H1 (cell line): ENCODE results near the gene PKD1. TPM values are rescaled to one million over a fixed set of nuclear protein-coding genes. Genes with fewer than 3 reads are reported as not detected.

ENCODE experiments used
- CTCF ChIA-PET: fragments of 300-600 bp; sonication (Branson Sonifier 250); formaldehyde crosslinking; loops from one replicate; lab custom pipeline; 2021; ENCODE audit not compliant: partially characterized antibody; lab: Charles Lee
- POLR2A ChIA-PET: fragments of 300-600 bp; sonication (Branson Sonifier 250); formaldehyde crosslinking; loops from one replicate; lab custom pipeline; 2021; ENCODE audit warnings: inconsistent platforms; ENCODE audit not compliant: partially characterized antibody; lab: Charles Lee
- DNase-seq, 2 experiments: peaks; one replicate each; pipeline versions ENCODE4 v3.0.0 to v3.0.0-alpha.2; 2010 to 2022; ENCODE audit warnings: low spot score in 2 of 2, low read depth in 1 of 2, mixed read lengths in 1 of 2
- FAIRE-seq: peaks from 2 replicates; lab custom pipeline; 2011; peaks lifted over from hg19 to GRCh38; lab: Jason Lieb, UNC
- H2AFZ ChIP-seq: 2 replicates; pipeline ENCODE4 v1.8.1; 2012; ENCODE audit warnings: low read length, inconsistent platforms
- H2AK5ac ChIP-seq: 2 replicates; pipeline ENCODE4 v1.6.1; 2013; ENCODE audit warnings: low read depth, low read length
- H2BK120ac ChIP-seq: replicated peaks from 2 replicates; pipeline ENCODE3; 2013; ENCODE audit warnings: low read depth, low read length, inconsistent platforms
- H2BK12ac ChIP-seq: 2 replicates; pipeline ENCODE4 v1.6.1; 2013; ENCODE audit warnings: low read depth, low read length
- H2BK15ac ChIP-seq: 2 replicates; pipeline ENCODE4 v1.6.1; 2013; ENCODE audit warnings: low read length
- H2BK20ac ChIP-seq: 2 replicates; pipeline ENCODE4 v1.6.1; 2013; ENCODE audit warnings: low read length
- H2BK5ac ChIP-seq: 2 replicates; pipeline ENCODE4 v1.6.1; 2013; ENCODE audit warnings: low read depth, low read length
- H3K14ac ChIP-seq: 2 replicates; pipeline ENCODE4 v1.6.1; 2013; ENCODE audit warnings: inconsistent platforms; ENCODE audit not compliant: insufficient read length
- H3K18ac ChIP-seq: 2 replicates; pipeline ENCODE4 v1.6.1; 2013; ENCODE audit warnings: low read length; ENCODE audit errors: extremely low read depth
- H3K23ac ChIP-seq: 2 replicates; pipeline ENCODE4 v1.6.1; 2013; ENCODE audit warnings: inconsistent platforms; ENCODE audit not compliant: insufficient read length
- H3K23me2 ChIP-seq: 2 replicates; pipeline ENCODE4 v1.6.1; 2013; ENCODE audit warnings: low read depth, low read length
- H3K27ac ChIP-seq: 2 replicates; pipeline ENCODE4 v1.6.1; 2011; ENCODE audit warnings: low read depth, low read length, inconsistent platforms
- H3K27me3 ChIP-seq, 4 experiments: replicated peaks in 1 of 4; 1 replicate in 1 of 4; 2 replicates in 3 of 4; pipeline versions ENCODE4 v1.6.1 to v1.8.1; 2011 to 2013; ENCODE audit warnings: low read length in 3 of 4, mild to moderate bottlenecking in 3 of 4, inconsistent platforms in 2 of 4, mixed read lengths in 2 of 4, moderate library complexity in 1 of 4; ENCODE audit not compliant: control insufficient read depth in 3 of 4, insufficient read depth in 3 of 4; ENCODE audit errors: extremely low read depth in 1 of 4
- H3K36me3 ChIP-seq, 4 experiments: 2 replicates each; pipeline versions ENCODE4 v1.6.1 to v1.8.1; 2011 to 2013; ENCODE audit warnings: mild to moderate bottlenecking in 4 of 4, low read length in 3 of 4, moderate library complexity in 2 of 4, control low read depth in 1 of 4, inconsistent platforms in 1 of 4; ENCODE audit not compliant: insufficient read depth in 4 of 4, control insufficient read depth in 2 of 4
- H3K4ac ChIP-seq: replicated peaks from 2 replicates; pipeline ENCODE3; 2013; ENCODE audit warnings: low read length, low read depth, mixed read lengths, inconsistent platforms; ENCODE audit not compliant: insufficient read length
- H3K4me1 ChIP-seq, 4 experiments: replicated peaks in 1 of 4; 1 replicate in 1 of 4; 2 replicates in 3 of 4; pipeline versions ENCODE4 v1.6.1 to v1.8.1; 2011 to 2013; ENCODE audit warnings: low read length in 3 of 4, inconsistent platforms in 2 of 4, mixed read lengths in 1 of 4; ENCODE audit not compliant: insufficient read depth in 4 of 4, control insufficient read depth in 3 of 4
- H3K4me2 ChIP-seq, 2 experiments: 2 replicates each; pipeline versions ENCODE4 v1.6.1 to v1.8.1; 2011 to 2013; ENCODE audit warnings: low read depth in 2 of 2, low read length in 2 of 2, control low read depth in 1 of 2, inconsistent platforms in 1 of 2, mild to moderate bottlenecking in 1 of 2; ENCODE audit not compliant: insufficient read depth in 1 of 2
- H3K4me3 ChIP-seq, 4 experiments: fragments of 200-600, 300-600 bp in 1 of 4; sonication (generic), shearing (Covaris generic), sonication (Bioruptor Twin) in 1 of 4; 2 replicates each; pipeline versions ENCODE4 v1.5.1 to v1.8.1; 2011 to 2016; ENCODE audit warnings: low read length in 4 of 4, low read depth in 3 of 4, control low read depth in 2 of 4, inconsistent platforms in 2 of 4, mild to moderate bottlenecking in 2 of 4, mixed read lengths in 1 of 4, moderate library complexity in 1 of 4; ENCODE audit not compliant: insufficient read depth in 2 of 4; ENCODE audit errors: extremely low read depth in 1 of 4
- H3K56ac ChIP-seq: replicated peaks from 2 replicates; pipeline ENCODE3; 2013; ENCODE audit warnings: low read depth, mild to moderate bottlenecking, mixed read lengths, low read length, inconsistent platforms; ENCODE audit not compliant: insufficient read length
- H3K79me1 ChIP-seq: 2 replicates; pipeline ENCODE4 v1.6.1; 2013; ENCODE audit warnings: low read depth, low read length, control low read depth
- H3K79me2 ChIP-seq, 2 experiments: 2 replicates each; pipeline versions ENCODE4 v1.6.1 to v1.8.1; 2012 to 2013; ENCODE audit warnings: low read length in 2 of 2, mild to moderate bottlenecking in 2 of 2, inconsistent platforms in 1 of 2; ENCODE audit not compliant: insufficient read depth in 2 of 2, control insufficient read depth in 1 of 2
- H3K9ac ChIP-seq, 4 experiments: replicated peaks in 1 of 4; 1 replicate in 1 of 4; 2 replicates in 3 of 4; pipeline versions ENCODE4 v1.6.1 to v1.8.1; 2011 to 2013; ENCODE audit warnings: low read depth in 3 of 4, low read length in 3 of 4, control low read depth in 2 of 4, mild to moderate bottlenecking in 2 of 4, moderate library complexity in 2 of 4, inconsistent platforms in 1 of 4; ENCODE audit errors: extremely low read depth in 1 of 4
- H3K9me3 ChIP-seq, 2 experiments: 2 replicates each; pipeline versions ENCODE4 v1.6.1 to v1.8.1; 2012 to 2013; ENCODE audit warnings: mild to moderate bottlenecking in 2 of 2, moderate library complexity in 2 of 2, control low read depth in 1 of 2, inconsistent platforms in 1 of 2, low read depth in 1 of 2, low read length in 1 of 2, mixed read lengths in 1 of 2; ENCODE audit not compliant: insufficient read depth in 2 of 2
- H4K20me1 ChIP-seq, 2 experiments: replicated peaks in 1 of 2; 2 replicates each; pipeline versions ENCODE3 to v1.8.1; 2011 to 2013; ENCODE audit warnings: inconsistent platforms in 2 of 2, low read length in 2 of 2, mild to moderate bottlenecking in 1 of 2; ENCODE audit not compliant: insufficient read depth in 2 of 2, control insufficient read depth in 1 of 2
- H4K5ac ChIP-seq: 2 replicates; pipeline ENCODE4 v1.6.1; 2013; ENCODE audit warnings: low read length, low read depth, mixed read lengths, inconsistent platforms; ENCODE audit not compliant: insufficient read length
- H4K8ac ChIP-seq: 2 replicates; pipeline ENCODE4 v1.8.0; 2013; ENCODE audit warnings: mild to moderate bottlenecking, moderate library complexity, low read length, inconsistent platforms; ENCODE audit not compliant: insufficient read depth; ENCODE audit errors: extremely low read depth
- H4K91ac ChIP-seq: replicated peaks from 2 replicates; pipeline ENCODE3; 2013; ENCODE audit warnings: low read length, mixed read lengths, inconsistent platforms; ENCODE audit not compliant: insufficient read length
- CHD1 ChIP-seq: IDR thresholded peaks from 2 replicates; pipeline ENCODE4 v1.6.1; 2012; ENCODE audit warnings: low read depth, low read length, improper control_type of control experiment
- CTCF ChIP-seq, 3 experiments: IDR thresholded peaks; 1 replicate in 2 of 3; 2 replicates in 1 of 3; pipeline versions ENCODE4 v1.5.1 to v1.6.1; 2011; ENCODE audit warnings: low read length in 3 of 3, mild to moderate bottlenecking in 3 of 3, inconsistent platforms in 2 of 3, low read depth in 1 of 3, moderate library complexity in 1 of 3; ENCODE audit not compliant: insufficient read depth in 1 of 3; ENCODE audit errors: control extremely low read depth in 1 of 3
- PHF8 ChIP-seq: fragments of 200-600 bp; sonication (generic); conservative IDR thresholded peaks from 2 replicates; pipeline ENCODE4 v1.7.1; 2012; ENCODE audit warnings: low read depth, mild to moderate bottlenecking, inconsistent platforms, low read length, moderate library complexity
- POU5F1 ChIP-seq: IDR thresholded peaks from 2 replicates; pipeline ENCODE4 v1.6.1; 2011; ENCODE audit warnings: low read depth, mild to moderate bottlenecking, low read length, moderate library complexity
- RAD21 ChIP-seq, 2 experiments: IDR thresholded peaks in 1 of 2; conservative IDR thresholded peaks in 1 of 2; 2 replicates each; pipeline ENCODE4 v1.6.1; 2011; ENCODE audit warnings: low read depth in 2 of 2, low read length in 2 of 2, improper control_type of control experiment in 1 of 2, inconsistent platforms in 1 of 2, mild to moderate bottlenecking in 1 of 2, moderate library complexity in 1 of 2
- SIX5 ChIP-seq: IDR thresholded peaks from 2 replicates; pipeline ENCODE4 v1.6.1; 2011; ENCODE audit warnings: mild to moderate bottlenecking, low read depth, low read length
- WGBS, 2 experiments: shearing (Covaris generic) in 1 of 2; methylation state at CpG; one replicate each; pipeline versions ENCODE4 v1.1.6 to v1.1.7; 2013 to 2015; ENCODE audit warnings: low lambda C conversion rate in 2 of 2, mixed read lengths in 2 of 2, inconsistent platforms in 1 of 2, low coverage in 1 of 2, missing lambda C conversion rate in 1 of 2; ENCODE audit not compliant: insufficient replicate concordance in 2 of 2, insufficient coverage in 1 of 2, insufficient read length in 1 of 2; ENCODE audit errors: extremely low coverage in 1 of 2, missing lambda C conversion rate in 1 of 2; 5-methylcytosine and 5-hydroxymethylcytosine counted together
- polyA plus RNA-seq, 7 experiments: library from polyadenylated mRNA; depleted of rRNA in 3 of 7; stranded (reverse) in 5 of 7; unstranded in 2 of 7; fragments of >200 nt in 5 of 7; fragments of 200-250 nt in 2 of 7; gene quantifications; 1 replicate in 5 of 7; 2 replicates in 1 of 7; 4 replicates in 1 of 7; pipeline versions ENCODE4 v1.2.1 to v1.2.3, GENCODE V29; 2011 to 2013; ENCODE audit warnings: missing spikeins in 2 of 7, mixed read lengths in 2 of 7
- total RNA-seq: library from RNA; stranded (reverse); fragmentation: NEBNext Ultra II Directional; extraction: Animal tissue kit (Norgen Biotek cat#: 25700); gene quantifications from 2 replicates; pipeline ENCODE4 v1.2.1, GENCODE V29; 2021

PKD1 gene
- total and polyA plus RNA-seq, 2 of the 8 experiments (the other 6 are each of a cell fraction or from before 2014, with no cell fraction given): 40.6 to 52.7 TPM

GRCh38 chr16:2077016-2077415 lies 58.7 kb downstream of the PKD1 start:
- no peak overlapping the region for H3K27ac ChIP-seq
- TF ChIP-seq SIX5 (no peak), RAD21 (IDR thresholded peaks at IDR 0.05 in 1 of 2, conservative IDR thresholded peaks at IDR 0.05 in 1 of 2; ENCODE audit: low read depth in 2 of 2, low read length in 2 of 2) (no peak), PHF8 (no peak), POU5F1 (no peak), CTCF (IDR thresholded peaks at IDR 0.05; ENCODE audit: control extremely low read depth in 1 of 3, insufficient read depth in 1 of 3, low read depth in 1 of 3, low read length in 3 of 3) (no peak), CHD1 (no peak)
- H4K8ac ChIP-seq: no peak overlapping the region
- FAIRE-seq: no peak
- H3K9ac ChIP-seq: no peak overlapping the region
- H3K23me2 ChIP-seq: no peaks in the 10 kb centered on the region
- ChIA-PET POLR2A (interaction anchor here (1.1 to 8.8 kb wide), 4 partner anchors 8 to 78 kb away, joined by 3 to 50 read pairs (median 6); partner anchors contain the start of gene TRAF7), CTCF (interaction anchor here (0.7 to 4.4 kb wide), 6 partner anchors 14 to 60 kb away, joined by 3 to 13 read pairs (median 4); partner anchors contain the start of genes NTHL1 and TSC2)
- no peaks in the 10 kb centered on the region for H3K9me3 ChIP-seq
- WGBS, 2 experiments: 93% methylated on average over 17 of the region's 17 CpGs; no CpG with 5 or more reads in 1 of the 2 experiments
- H2BK120ac ChIP-seq: no peak overlapping the region
- H2AFZ ChIP-seq: no peak overlapping the region
- peaks cover 2 to 23% (median 5%) of the 10 kb centered on the region in 4 experiments; a peak in 5 of 8 replicates for H3K36me3 ChIP-seq
- H3K27me3 ChIP-seq: no peaks in the 10 kb centered on the region
- H4K91ac ChIP-seq: no peak overlapping the region
- H4K5ac ChIP-seq: no peak overlapping the region
- no peak overlapping the region for H2BK5ac ChIP-seq
- no peak overlapping the region for H3K4me3 ChIP-seq
- no peaks in the 10 kb centered on the region for H3K79me1 ChIP-seq
- H2BK15ac ChIP-seq: no peak overlapping the region
- no peaks in the 10 kb centered on the region for H3K79me2 ChIP-seq
- no peak overlapping the region for H3K4ac ChIP-seq
- H3K4me1 ChIP-seq: no peaks in the 10 kb centered on the region
- H3K23ac ChIP-seq: no peak overlapping the region
- H2BK20ac ChIP-seq: no peak overlapping the region
- H3K4me2 ChIP-seq: no peak overlapping the region
- H2AK5ac ChIP-seq: no peak overlapping the region
- peaks cover 4 to 5% of the 10 kb centered on the region in 2 experiments for H4K20me1 ChIP-seq
- H3K18ac ChIP-seq: no peak overlapping the region
- H3K14ac ChIP-seq: no peak overlapping the region
- H3K56ac ChIP-seq: no peak overlapping the region
- DNase-seq: no peak
- no peak overlapping the region for H2BK12ac ChIP-seq
